Vagina (tissue), 2 donors: Measurements from ENCODE around the gene SPDYA.

Experiments
- POLR2A ChIP-seq, 2 donors: fragments of 450-650 bp; IDR thresholded peaks; one replicate each; pipeline ENCODE4 v1.6.1; 2017; ENCODE audit warnings: antibody characterized with exemption in 2 of 2, mild to moderate bottlenecking in 2 of 2, moderate library complexity in 2 of 2
- TF ChIP-seq, protein P1 (sequence below), 3 experiments: fragments of 450-650 bp in 2 of 3; fragments of 200-600 bp in 1 of 3; sonication (generic) in 1 of 3; IDR thresholded peaks; one replicate each; pipeline ENCODE4 v1.5.1; 2017 to 2019; ENCODE audit warnings: antibody characterized with exemption in 3 of 3, mild to moderate bottlenecking in 2 of 3, moderate library complexity in 2 of 3

DNA sequence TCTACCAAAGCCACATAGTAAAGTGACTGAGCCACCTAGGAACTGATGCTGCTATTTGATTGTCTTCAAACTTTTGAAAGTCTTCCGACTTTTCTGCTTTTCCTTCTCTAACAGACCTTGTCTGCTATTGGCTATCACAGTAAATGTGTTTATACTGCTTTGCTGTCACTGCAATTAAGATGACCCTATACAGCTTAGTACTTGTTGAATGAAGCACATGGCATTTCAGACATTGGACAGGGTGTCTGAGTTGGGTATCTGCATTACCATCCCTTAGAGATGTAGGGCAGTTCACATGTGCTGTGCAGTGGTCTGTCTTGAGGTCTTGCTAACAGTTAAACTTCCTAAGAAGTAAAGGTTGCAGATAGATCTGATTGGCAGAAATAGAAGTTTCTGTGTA lies 87.4 kb downstream of the SPDYA start:
- TF ChIP-seq, protein P1, sequence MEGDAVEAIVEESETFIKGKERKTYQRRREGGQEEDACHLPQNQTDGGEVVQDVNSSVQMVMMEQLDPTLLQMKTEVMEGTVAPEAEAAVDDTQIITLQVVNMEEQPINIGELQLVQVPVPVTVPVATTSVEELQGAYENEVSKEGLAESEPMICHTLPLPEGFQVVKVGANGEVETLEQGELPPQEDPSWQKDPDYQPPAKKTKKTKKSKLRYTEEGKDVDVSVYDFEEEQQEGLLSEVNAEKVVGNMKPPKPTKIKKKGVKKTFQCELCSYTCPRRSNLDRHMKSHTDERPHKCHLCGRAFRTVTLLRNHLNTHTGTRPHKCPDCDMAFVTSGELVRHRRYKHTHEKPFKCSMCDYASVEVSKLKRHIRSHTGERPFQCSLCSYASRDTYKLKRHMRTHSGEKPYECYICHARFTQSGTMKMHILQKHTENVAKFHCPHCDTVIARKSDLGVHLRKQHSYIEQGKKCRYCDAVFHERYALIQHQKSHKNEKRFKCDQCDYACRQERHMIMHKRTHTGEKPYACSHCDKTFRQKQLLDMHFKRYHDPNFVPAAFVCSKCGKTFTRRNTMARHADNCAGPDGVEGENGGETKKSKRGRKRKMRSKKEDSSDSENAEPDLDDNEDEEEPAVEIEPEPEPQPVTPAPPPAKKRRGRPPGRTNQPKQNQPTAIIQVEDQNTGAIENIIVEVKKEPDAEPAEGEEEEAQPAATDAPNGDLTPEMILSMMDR (IDR thresholded peaks at IDR 0.05) = no peak
- no peak for TF ChIP-seq POLR2A (IDR thresholded peaks at IDR 0.05)
